GM12878 (cell line): ENCODE measurements around the gene DLX3. TPM values are rescaled to one million over a fixed set of nuclear protein-coding genes. Genes with fewer than 3 reads are reported as not detected.

ENCODE experiments used
- ATAC-seq: fragments of 200-7000 bp; cut with Tn5 transposase; 3 replicates; pipeline ENCODE4 v1.9.1; 2020; ENCODE audit warnings: mild to moderate bottlenecking, moderate library complexity
- BruUV-seq: library from RNA; stranded (reverse); fragments of 400-500 nt; replicated peaks from 2 replicates; lab custom pipeline; 2021; lab: Mats Ljungman, UMichigan
- CTCF ChIA-PET: fragments of 300-600 bp; sonication (Branson Sonifier 250); formaldehyde crosslinking; extraction: SDS; loops from one replicate; lab custom pipeline; 2021; ENCODE audit warnings: inconsistent platforms; lab: Yijun Ruan, JAX
- POLR2A ChIA-PET: fragments of 350-600 bp; formaldehyde crosslinking; extraction: SDS; loops from one replicate; lab custom pipeline; 2021; ENCODE audit warnings: inconsistent platforms; lab: Charles Lee
- RAD21 ChIA-PET: fragments of 300-600 bp; sonication (Branson Sonifier 250); formaldehyde crosslinking; loops from one replicate; lab custom pipeline; 2023; ENCODE audit warnings: antibody characterized with exemption; ENCODE audit not compliant: unreplicated experiment; lab: Charles Lee
- SMC1A ChIA-PET: fragments of 300-600 bp; sonication (Branson Sonifier 250); formaldehyde crosslinking; loops from one replicate; lab custom pipeline; 2023; ENCODE audit not compliant: unreplicated experiment, uncharacterized antibody; lab: Charles Lee
- DNase-seq: peaks from one replicate; pipeline ENCODE4 v3.0.0-alpha.2; 2011; ENCODE audit warnings: low read depth, low spot score
- FAIRE-seq: peaks from 3 replicates; lab custom pipeline; 2011; peaks lifted over from hg19 to GRCh38; lab: Jason Lieb, UNC
- H2AFZ ChIP-seq: 2 replicates; pipeline ENCODE4 v1.6.0; 2011; ENCODE audit warnings: low read depth, low read length, control low read depth; ENCODE audit not compliant: control insufficient read depth
- H3K27ac ChIP-seq: 2 replicates; pipeline ENCODE4 v1.5.1; 2011; ENCODE audit warnings: control low read depth; ENCODE audit not compliant: control insufficient read depth, insufficient read depth
- H3K27me3 ChIP-seq, 2 experiments: replicated peaks in 1 of 2; 2 replicates each; pipeline versions ENCODE4 v1.6.0 to v1.6.1; 2011; ENCODE audit warnings: low read length in 1 of 2; ENCODE audit not compliant: control insufficient read depth in 2 of 2, insufficient read depth in 2 of 2
- H3K36me3 ChIP-seq, 2 experiments: 2 replicates each; pipeline ENCODE4 v1.5.1; 2011; ENCODE audit warnings: low read length in 1 of 2; ENCODE audit not compliant: control insufficient read depth in 2 of 2, insufficient read depth in 2 of 2
- H3K4me1 ChIP-seq: 2 replicates; pipeline ENCODE4 v1.6.1; 2011; ENCODE audit warnings: mild to moderate bottlenecking, low read length, moderate library complexity, mixed read lengths; ENCODE audit not compliant: control insufficient read depth, insufficient read depth
- H3K4me2 ChIP-seq: 2 replicates; pipeline ENCODE4 v1.6.0; 2011; ENCODE audit warnings: control low read depth; ENCODE audit not compliant: control insufficient read depth, insufficient read depth
- H3K4me3 ChIP-seq: fragments of 200-600 bp; sonication (generic); 2 replicates; pipeline ENCODE4 v1.5.1; 2016
- H3K79me2 ChIP-seq: 2 replicates; pipeline ENCODE4 v1.6.0; 2011; ENCODE audit warnings: low read length; ENCODE audit not compliant: control insufficient read depth, insufficient read depth
- H3K9ac ChIP-seq: 2 replicates; pipeline ENCODE4 v1.8.0; 2011; ENCODE audit warnings: low read length, control low read depth, mixed read lengths; ENCODE audit not compliant: control insufficient read depth, insufficient read depth
- H3K9me3 ChIP-seq: replicated peaks from 3 replicates; pipeline ENCODE4 v1.5.1; 2011; ENCODE audit warnings: mild to moderate bottlenecking, low read length; ENCODE audit not compliant: control insufficient read depth, insufficient read depth
- H4K20me1 ChIP-seq: 2 replicates; pipeline ENCODE4 v1.6.0; 2011; ENCODE audit not compliant: control insufficient read depth, insufficient read depth
- CBX5 ChIP-seq: sonication (generic); IDR thresholded peaks from 2 replicates; pipeline ENCODE4 v1.6.1; 2016; ENCODE audit warnings: low read depth, moderate library complexity, mild to moderate bottlenecking, inconsistent platforms
- CEBPZ ChIP-seq: fragments of 150-350 bp; IDR thresholded peaks from 2 replicates; pipeline ENCODE4 v1.6.1; 2016; ENCODE audit warnings: low read depth, low read length
- E2F8 ChIP-seq: fragments of 450-650 bp; IDR thresholded peaks from 2 replicates; pipeline ENCODE4 v1.6.1; 2018; ENCODE audit warnings: mild to moderate bottlenecking, low read depth, moderate library complexity; ENCODE audit not compliant: partially characterized antibody
- SPI1 ChIP-seq: IDR thresholded peaks from 2 replicates; pipeline ENCODE4 v1.6.1; 2011; ENCODE audit warnings: low read depth, mild to moderate bottlenecking, low read length, moderate library complexity, borderline replicate concordance; ENCODE audit not compliant: insufficient read depth
- TBL1XR1 ChIP-seq: IDR thresholded peaks from 2 replicates; pipeline ENCODE4 v1.6.1; 2012; ENCODE audit warnings: low read depth, low read length, improper control_type of control experiment
- USF2 ChIP-seq: IDR thresholded peaks from 2 replicates; pipeline ENCODE4 v1.6.1; 2011; ENCODE audit warnings: low read depth, low read length, improper control_type of control experiment, borderline replicate concordance
- ZBTB33 ChIP-seq: fragments of 450-650 bp; IDR thresholded peaks from 2 replicates; pipeline ENCODE4 v1.6.1; 2017; ENCODE audit warnings: mild to moderate bottlenecking
- ZNF24 ChIP-seq: fragments of 450-650 bp; IDR thresholded peaks from 2 replicates; pipeline ENCODE4 v1.6.1; 2017; ENCODE audit warnings: antibody characterized with exemption, mild to moderate bottlenecking
- ZNF384 ChIP-seq: IDR thresholded peaks from 2 replicates; pipeline ENCODE4 v1.6.1; 2012; ENCODE audit warnings: low read depth, mild to moderate bottlenecking, low read length, improper control_type of control experiment, borderline replicate concordance
- WGBS: methylation state at CpG from one replicate; pipeline ENCODE4 v1.1.6; 2016; ENCODE audit warnings: low lambda C conversion rate; ENCODE audit not compliant: insufficient replicate concordance, insufficient coverage; ENCODE audit errors: missing lambda C conversion rate; 5-methylcytosine and 5-hydroxymethylcytosine counted together
- in situ Hi-C: fragments of 300-500 bp; cut with MboI; formaldehyde crosslinking; loops from 9 replicates; pipeline ENCODE4 v1.14.3; 2018; ENCODE audit warnings: mixed read lengths
- intact Hi-C: fragments of 100-400 bp; cut with micrococcal nuclease; formaldehyde crosslinking; loops from one replicate; pipeline ENCODE4 v1.14.2; 2022; ENCODE audit not compliant: unreplicated experiment
- polyA plus RNA-seq, 11 experiments: library from polyadenylated mRNA; depleted of rRNA in 4 of 11; unstranded in 6 of 11; stranded (reverse) in 5 of 11; fragments of >200 nt; fragmentation: Nextera tagmentation in 4 of 11; fragmentation: Illumina TruSeq in 1 of 11; extraction: Ambion mirVana in 4 of 11; extraction: Trizol in 1 of 11; gene quantifications; 1 replicate in 1 of 11; 2 replicates in 10 of 11; pipeline versions ENCODE4 v1.2.1 to v1.2.3, GENCODE V29; 2011 to 2016; ENCODE audit warnings: inconsistent platforms in 2 of 11, missing spikeins in 2 of 11, low read depth in 1 of 11
- total RNA-seq, 4 experiments: library from RNA; depleted of rRNA in 3 of 4; stranded (reverse); fragments of >200 nt in 3 of 4; fragmentation: Illumina TruSeq in 1 of 4; extraction: Trizol in 1 of 4; gene quantifications; 2 replicates each; pipeline versions ENCODE4 v1.2.1 to v1.2.3, GENCODE V29; 2013 to 2021

The DLX3 gene
- total and polyA plus RNA-seq, 10 of the 15 experiments (the other 5 are each of a cell fraction or from before 2014, with no cell fraction given), result not detected

- Histone ChIP-seq H3K36me3 (no peaks in the 10 kb centered on the region), H3K27ac (no peak overlapping the region), H2AFZ (no peak overlapping the region), H3K4me3 (no peak overlapping the region), H3K9ac (no peak overlapping the region), H3K4me1 (no peaks in the 10 kb centered on the region; the same call in 1 of the 2 replicates), H3K9me3 (no peaks in the 10 kb centered on the region), H3K79me2 (no peaks in the 10 kb centered on the region), H3K4me2 (no peak overlapping the region), H4K20me1 (no peaks in the 10 kb centered on the region), H3K27me3 (peaks cover 26 to 28% of the 10 kb centered on the region in 2 experiments)
- DNase-seq (no peak), FAIRE-seq (no peak), ATAC-seq (no peak)
- TF ChIP-seq CBX5, result no peak
- no peak for TF ChIP-seq TBL1XR1
- TF ChIP-seq ZNF24, result no peak
- TF ChIP-seq CEBPZ, result no peak
- no peak for TF ChIP-seq ZNF384
- TF ChIP-seq USF2, result no peak
- TF ChIP-seq E2F8, result no peak
- TF ChIP-seq SPI1, result no peak
- no peak for TF ChIP-seq ZBTB33
- WGBS, result 0% methylated on average over 2 of the region's 2 CpGs
- ChIA-PET POLR2A (no interaction called here), CTCF (interaction anchor here (1.3 kb wide), 2 partner anchors 23 to 25 kb away, joined by 3 to 5 read pairs; no protein-coding TSS in a partner anchor), RAD21 (no interaction called here), SMC1A (interaction anchor here (0.5 kb wide), 1 partner anchor 596 kb away, joined by 3 read pairs; no protein-coding TSS in a partner anchor)
- BruUV-seq, result no TSS peak
- in situ Hi-C loops, result no loop called here
- intact Hi-C loops, result no loop called here
Observed at GRCh38 chr17:49973271-49973615, 21.8 kb downstream of the DLX3 start.
